Keratinocyte (primary cell): ENCODE data around the gene MUC4.

ENCODE experiments used
- EZH2 ChIP-seq: IDR thresholded peaks from one replicate; pipeline ENCODE4 v1.6.1; 2012; ENCODE audit warnings: inconsistent platforms, mild to moderate bottlenecking, low read length, moderate library complexity
- TF ChIP-seq, protein P1 (sequence below), 3 experiments: IDR thresholded peaks in 1 of 3; conservative IDR thresholded peaks in 1 of 3; optimal IDR thresholded peaks in 1 of 3; 2 replicates in 2 of 3; 3 replicates in 1 of 3; pipeline versions ENCODE3 to v1.5.1; 2011; ENCODE audit warnings: low read length in 3 of 3, mild to moderate bottlenecking in 3 of 3, moderate library complexity in 2 of 3, control low read depth in 1 of 3, inconsistent platforms in 1 of 3; ENCODE audit not compliant: insufficient read depth in 2 of 3; ENCODE audit errors: extremely low read depth in 1 of 3

- TF ChIP-seq EZH2 = no peak
- TF ChIP-seq, protein P1, sequence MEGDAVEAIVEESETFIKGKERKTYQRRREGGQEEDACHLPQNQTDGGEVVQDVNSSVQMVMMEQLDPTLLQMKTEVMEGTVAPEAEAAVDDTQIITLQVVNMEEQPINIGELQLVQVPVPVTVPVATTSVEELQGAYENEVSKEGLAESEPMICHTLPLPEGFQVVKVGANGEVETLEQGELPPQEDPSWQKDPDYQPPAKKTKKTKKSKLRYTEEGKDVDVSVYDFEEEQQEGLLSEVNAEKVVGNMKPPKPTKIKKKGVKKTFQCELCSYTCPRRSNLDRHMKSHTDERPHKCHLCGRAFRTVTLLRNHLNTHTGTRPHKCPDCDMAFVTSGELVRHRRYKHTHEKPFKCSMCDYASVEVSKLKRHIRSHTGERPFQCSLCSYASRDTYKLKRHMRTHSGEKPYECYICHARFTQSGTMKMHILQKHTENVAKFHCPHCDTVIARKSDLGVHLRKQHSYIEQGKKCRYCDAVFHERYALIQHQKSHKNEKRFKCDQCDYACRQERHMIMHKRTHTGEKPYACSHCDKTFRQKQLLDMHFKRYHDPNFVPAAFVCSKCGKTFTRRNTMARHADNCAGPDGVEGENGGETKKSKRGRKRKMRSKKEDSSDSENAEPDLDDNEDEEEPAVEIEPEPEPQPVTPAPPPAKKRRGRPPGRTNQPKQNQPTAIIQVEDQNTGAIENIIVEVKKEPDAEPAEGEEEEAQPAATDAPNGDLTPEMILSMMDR (optimal IDR thresholded peaks at IDR 0.05 in 1 of 3, IDR thresholded peaks at IDR 0.05 in 1 of 3, conservative IDR thresholded peaks at IDR 0.05 in 1 of 3; ENCODE audit: extremely low read depth in 1 of 3, insufficient read depth in 2 of 3, low read length in 3 of 3) = no peak
These were observed 54.3 kb downstream of the MUC4 start for GRCh38 chr3:195757438-195757770.
